NCI-H2196 treated with DMSO at 0.1 percent for 48 hours (cell line): ENCODE data around the gene GPR39.

ENCODE experiments used
- DNase-seq: peaks from one replicate; lab custom pipeline; 2025; ENCODE audit not compliant: unreplicated experiment; lab: John Stamatoyannopoulos, UW

The GPR39 gene

GRCh38 chr2:132412021-132412420, 4.6 kb upstream of the GPR39 start:
- DNase-seq: no peak

GRCh38 chr2:132414081-132414480, 2.5 kb upstream of the GPR39 start:
- DNase-seq: no peak

- DNase-seq: no peak
Observed at GRCh38 chr2:132415256-132415914, 1.2 kb upstream of the GPR39 start.

GRCh38 chr2:132415915-132416722, 486 bp upstream of the GPR39 start:
- DNase-seq: peak; percentile 86

GRCh38 chr2:132417430-132418035, 928 bp downstream of the GPR39 start:
- no peak for DNase-seq

- DNase-seq: no peak
Observed at GRCh38 chr2:132419235-132419634, 2.6 kb downstream of the GPR39 start.

GRCh38 chr2:132419941-132420340, 3.3 kb downstream of the GPR39 start:
- DNase-seq: no peak

GRCh38 chr2:132420816-132421805, 4.5 kb downstream of the GPR39 start:
- DNase-seq: no peak

GRCh38 chr2:132422736-132423135, 6.1 kb downstream of the GPR39 start:
- DNase-seq: no peak

GRCh38 chr2:132424526-132425121, 8.0 kb downstream of the GPR39 start:
- no peak for DNase-seq

- DNase-seq: no peak
Observed at GRCh38 chr2:132426033-132426432, 9.4 kb downstream of the GPR39 start.

- no peak for DNase-seq
Observed at GRCh38 chr2:132426656-132427055, 10.1 kb downstream of the GPR39 start.

GRCh38 chr2:132429351-132429750, 12.7 kb downstream of the GPR39 start:
- DNase-seq: no peak

- DNase-seq: no peak
Observed at GRCh38 chr2:132429941-132430573, 13.5 kb downstream of the GPR39 start.

- peak; percentile 26 for DNase-seq
Observed at GRCh38 chr2:132430895-132431294, 14.3 kb downstream of the GPR39 start.

GRCh38 chr2:132437852-132438669, 21.5 kb downstream of the GPR39 start:
- DNase-seq: no peak

GRCh38 chr2:132438691-132439090, 22.1 kb downstream of the GPR39 start:
- DNase-seq: no peak

- no peak for DNase-seq
Observed at GRCh38 chr2:132439703-132440398, 23.2 kb downstream of the GPR39 start.

GRCh38 chr2:132441051-132441450, 24.4 kb downstream of the GPR39 start:
- no peak for DNase-seq
